Epithelial cell of proximal tubule (primary cell): ENCODE measurements around the gene ZNF579. TPM values are rescaled to one million over a fixed set of nuclear protein-coding genes. Genes with fewer than 3 reads are reported as not detected.

Experiments used
- DNase-seq: peaks from one replicate; pipeline ENCODE4 v3.0.0-alpha.2; 2011; ENCODE audit warnings: low read depth
- H3K4me3 ChIP-seq: 2 replicates; pipeline ENCODE4 v1.5.1; 2011; ENCODE audit warnings: low read depth, mild to moderate bottlenecking, low read length
- total RNA-seq: library from RNA; depleted of rRNA; stranded (reverse); fragments of >200 nt; gene quantifications from 2 replicates; pipeline ENCODE4 v1.2.3, GENCODE V29; 2015
- TF ChIP-seq, protein P1 (sequence below): conservative IDR thresholded peaks from 2 replicates; pipeline ENCODE4 v1.5.1; 2012; ENCODE audit warnings: low read depth, mild to moderate bottlenecking, low read length

ZNF579 gene
- total RNA-seq, 1 donor from 2014 or later, result 10.0 TPM

DNA sequence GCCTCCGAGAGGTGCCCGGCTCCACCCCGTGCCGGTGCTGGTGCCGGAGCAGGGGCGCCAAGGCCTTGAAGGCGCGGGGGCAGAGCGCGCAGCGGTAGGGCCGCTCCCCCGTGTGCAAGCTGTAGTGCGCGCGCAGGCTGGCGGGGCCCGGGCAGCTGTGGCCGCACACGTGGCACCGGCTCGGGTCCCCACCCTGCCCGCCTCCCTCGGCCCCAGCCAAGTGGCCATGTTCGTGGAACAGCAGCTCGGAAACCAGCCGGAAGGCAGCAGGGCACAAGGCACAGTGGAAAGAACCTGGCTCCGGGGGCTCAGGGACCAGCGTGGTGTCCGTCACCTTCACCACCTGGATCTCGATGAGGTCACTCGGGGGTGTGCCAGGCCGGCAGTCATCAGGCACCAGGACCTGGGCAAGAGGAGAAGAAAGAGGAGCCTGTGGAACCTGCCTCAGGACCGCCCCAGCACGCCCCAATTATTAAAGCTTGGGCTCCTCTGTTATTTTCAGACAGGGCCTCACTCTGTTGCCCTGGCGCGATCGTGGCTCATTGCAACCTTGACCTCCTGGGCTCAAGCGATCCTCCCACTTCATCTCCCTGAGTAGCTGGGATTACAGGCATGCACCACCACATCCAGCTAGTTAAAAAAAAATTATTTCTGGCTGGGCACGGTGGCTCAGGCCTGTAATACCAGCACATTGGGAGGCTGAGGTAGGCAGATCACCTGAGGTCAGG, 41.8 kb upstream of the ZNF579 start:
- no peak overlapping the region for H3K4me3 ChIP-seq
- no peak for DNase-seq
- TF ChIP-seq, protein P1, sequence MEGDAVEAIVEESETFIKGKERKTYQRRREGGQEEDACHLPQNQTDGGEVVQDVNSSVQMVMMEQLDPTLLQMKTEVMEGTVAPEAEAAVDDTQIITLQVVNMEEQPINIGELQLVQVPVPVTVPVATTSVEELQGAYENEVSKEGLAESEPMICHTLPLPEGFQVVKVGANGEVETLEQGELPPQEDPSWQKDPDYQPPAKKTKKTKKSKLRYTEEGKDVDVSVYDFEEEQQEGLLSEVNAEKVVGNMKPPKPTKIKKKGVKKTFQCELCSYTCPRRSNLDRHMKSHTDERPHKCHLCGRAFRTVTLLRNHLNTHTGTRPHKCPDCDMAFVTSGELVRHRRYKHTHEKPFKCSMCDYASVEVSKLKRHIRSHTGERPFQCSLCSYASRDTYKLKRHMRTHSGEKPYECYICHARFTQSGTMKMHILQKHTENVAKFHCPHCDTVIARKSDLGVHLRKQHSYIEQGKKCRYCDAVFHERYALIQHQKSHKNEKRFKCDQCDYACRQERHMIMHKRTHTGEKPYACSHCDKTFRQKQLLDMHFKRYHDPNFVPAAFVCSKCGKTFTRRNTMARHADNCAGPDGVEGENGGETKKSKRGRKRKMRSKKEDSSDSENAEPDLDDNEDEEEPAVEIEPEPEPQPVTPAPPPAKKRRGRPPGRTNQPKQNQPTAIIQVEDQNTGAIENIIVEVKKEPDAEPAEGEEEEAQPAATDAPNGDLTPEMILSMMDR, result no peak

- DNase-seq, result no peak
- no peak overlapping the region for H3K4me3 ChIP-seq
- TF ChIP-seq, protein P1, result no peak
Observed at GRCh38 chr19:55621673-55622231, 41.1 kb upstream of the ZNF579 start.

GRCh38 chr19:55621205-55621672, 40.6 kb upstream of the ZNF579 start:
- TF ChIP-seq, protein P1, result no peak
- H3K4me3 ChIP-seq, result no peak overlapping the region
- no peak for DNase-seq

GRCh38 chr19:55620410-55621204, 40.0 kb upstream of the ZNF579 start:
- no peak overlapping the region for H3K4me3 ChIP-seq
- no peak for DNase-seq
- TF ChIP-seq, protein P1, result no peak

- TF ChIP-seq, protein P1, result no peak
- no peak overlapping the region for H3K4me3 ChIP-seq
- no peak for DNase-seq
Observed at GRCh38 chr19:55619286-55619685, 38.6 kb upstream of the ZNF579 start.

- no peak overlapping the region for H3K4me3 ChIP-seq
- DNase-seq, result no peak
- TF ChIP-seq, protein P1, result no peak
Observed at GRCh38 chr19:55618426-55618825, 37.8 kb upstream of the ZNF579 start.
